Ovary (tissue), 9 donors: ENCODE measurements around the gene CHL1. TPM values are rescaled to one million over a fixed set of nuclear protein-coding genes. Genes with fewer than 3 reads are reported as not detected.

Source experiments
- DNase-seq, 5 donors: peaks; one replicate each; pipeline ENCODE4 v3.0.0-alpha.2; 2019 to 2020
- H3K27ac ChIP-seq, 2 donors: fragments of 200-600 bp; one replicate each; pipeline versions ENCODE4 v1.5.1 to v1.8.0; 2019 to 2022
- H3K27me3 ChIP-seq: fragments of 200-600 bp; one replicate; pipeline ENCODE4 v1.8.0; 2022
- H3K36me3 ChIP-seq: fragments of 200-600 bp; sonication (generic); one replicate; pipeline ENCODE4 v1.5.1; 2019
- H3K4me1 ChIP-seq: one replicate; pipeline ENCODE4 v1.8.1; 2013; ENCODE audit warnings: mild to moderate bottlenecking, moderate library complexity; ENCODE audit not compliant: insufficient read depth
- H3K4me3 ChIP-seq: fragments of 200-600 bp; sonication (generic); one replicate; pipeline ENCODE4 v1.5.1; 2017
- H3K9me3 ChIP-seq, 2 donors: fragments of 200-600 bp in 1 of 2; sonication (generic) in 1 of 2; one replicate each; pipeline versions ENCODE4 v1.5.1 to v1.8.1; 2013 to 2019; ENCODE audit warnings: mild to moderate bottlenecking in 1 of 2, moderate library complexity in 1 of 2
- CTCF ChIP-seq, 3 donors: fragments of 450-650 bp in 2 of 3; fragments of 200-600 bp in 1 of 3; IDR thresholded peaks; one replicate each; pipeline versions ENCODE4 v1.5.1 to v1.8.0; 2016 to 2022; ENCODE audit warnings: antibody characterized with exemption in 3 of 3, mild to moderate bottlenecking in 1 of 3
- EP300 ChIP-seq: sonication (generic); formaldehyde crosslinking; IDR thresholded peaks from one replicate; pipeline ENCODE4 v1.6.1; 2017; ENCODE audit warnings: antibody characterized with exemption
- POLR2A ChIP-seq: fragments of 450-650 bp; IDR thresholded peaks from one replicate; pipeline ENCODE4 v1.6.1; 2017; ENCODE audit warnings: antibody characterized with exemption, mild to moderate bottlenecking, moderate library complexity
- WGBS, 3 donors: extraction: QIAGEN DNeasy Blood & Tissue Kit in 1 of 3; methylation state at CpG; one replicate each; pipeline versions ENCODE4 v1.1.5 to v1.1.7; 2013 to 2017; 5-methylcytosine and 5-hydroxymethylcytosine counted together
- intact Hi-C, 4 donors: fragments of 100-400 bp; cut with DNase I; formaldehyde crosslinking; loops; one replicate each; pipeline versions ENCODE4 v1.11.0 to v1.15.1; 2022 to 2023
- polyA plus RNA-seq, 2 donors: library from polyadenylated mRNA; stranded (reverse); fragments of 200-250 nt in 1 of 2; fragments of 350-450 nt in 1 of 2; fragmentation: Illumina TruSeq in 1 of 2; extraction: RNeasy Lipid Tissue Mini Kit (QIAGEN cat#74804) in 1 of 2; gene quantifications; one replicate each; pipeline ENCODE4 v1.2.3, GENCODE V29; 2013 to 2014
- total RNA-seq, 7 donors: library from RNA; depleted of rRNA in 2 of 7; stranded (reverse); fragments of >200 nt in 2 of 7; fragmentation: NEBNext Ultra II Directional in 3 of 7; extraction: Animal tissue kit (Norgen Biotek cat#: 25700) in 3 of 7; gene quantifications; one replicate each; pipeline versions ENCODE4 v1.1.0 to v1.2.4, GENCODE V29; 2016 to 2023
- donor health status: DM: no; HTN: no; CAD: no; lungs with moderate emphysema.
- donor health status: DM: no; HTN: no; CAD: no.
- donor health status: Bipolar disorder and iron deficiency.
- donor health status: DM: yes; HTN: yes; CAD: no.
- donor health status: DM: no; HTN: no; CAD: no.
- donor health status: DM: yes; HTN: yes; CAD: no.

CHL1 gene
- total and polyA plus RNA-seq, 9 donors = 20.8 to 101 (median 35.7) TPM

- H3K36me3 ChIP-seq = no peaks in the 10 kb centered on the region
- H3K27me3 ChIP-seq = no peaks in the 10 kb centered on the region
- no peak overlapping the region for H3K27ac ChIP-seq
- intact Hi-C loops = no loop called here
- DNase-seq = no peak
- H3K9me3 ChIP-seq = no peaks in the 10 kb centered on the region
- no peak for TF ChIP-seq CTCF (IDR thresholded peaks at IDR 0.05)
- H3K4me1 ChIP-seq = no peaks in the 10 kb centered on the region
- WGBS, 3 donors = 65 to 91% (median 86%) methylated on average over 2 of the region's 2 CpGs
- no peak overlapping the region for H3K4me3 ChIP-seq
Measured at GRCh38 chr3:217948-218347, 21.4 kb downstream of the CHL1 start.

GRCh38 chr3:228442-229182, 32.0 kb downstream of the CHL1 start:
- no peak for TF ChIP-seq EP300
- no peak for TF ChIP-seq CTCF (IDR thresholded peaks at IDR 0.05)
- TF ChIP-seq POLR2A = no peak
- Histone ChIP-seq H3K9me3 (no peaks in the 10 kb centered on the region), H3K4me1 (no peaks in the 10 kb centered on the region), H3K4me3 (no peak overlapping the region), H3K27ac (no peak overlapping the region), H3K36me3 (no peaks in the 10 kb centered on the region), H3K27me3 (no peaks in the 10 kb centered on the region)
- intact Hi-C loops = no loop called here
- no peak for DNase-seq
- WGBS, 3 donors = 63 to 72% (median 64%) methylated on average over 3 of the region's 3 CpGs

GRCh38 chr3:229183-229661, 32.7 kb downstream of the CHL1 start:
- Histone ChIP-seq H3K27me3 (no peaks in the 10 kb centered on the region), H3K36me3 (no peaks in the 10 kb centered on the region), H3K4me1 (no peaks in the 10 kb centered on the region), H3K9me3 (no peaks in the 10 kb centered on the region), H3K27ac (no peak overlapping the region), H3K4me3 (no peak overlapping the region)
- DNase-seq = no peak
- intact Hi-C loops = no loop called here
- TF ChIP-seq CTCF (IDR thresholded peaks at IDR 0.05) (no peak), EP300 (no peak), POLR2A (no peak)
- WGBS, 3 donors = 26 to 50% (median 32%) methylated on average over 6 of the region's 6 CpGs

- TF ChIP-seq POLR2A (no peak), CTCF (IDR thresholded peaks at IDR 0.05) (no peak), EP300 (no peak)
- H3K4me3 ChIP-seq = no peak overlapping the region
- no peaks in the 10 kb centered on the region for H3K4me1 ChIP-seq
- no peaks in the 10 kb centered on the region for H3K36me3 ChIP-seq
- H3K9me3 ChIP-seq = no peaks in the 10 kb centered on the region
- no peak overlapping the region for H3K27ac ChIP-seq
- DNase-seq = no peak
- 54 to 60% (median 58%) methylated on average over 4 of the region's 4 CpGs for WGBS, 3 donors
- intact Hi-C loops = no loop called here
- H3K27me3 ChIP-seq = no peaks in the 10 kb centered on the region
Measured at GRCh38 chr3:236881-237280, 40.3 kb downstream of the CHL1 start.
